ENCODE data around the gene GHITM.

GRCh38 chr10:84179059-84179710 is 39.9 kb downstream of the GHITM start:
- TF ChIP-seq KDM1A (IDR thresholded peaks at IDR 0.05; ENCODE audit: borderline replicate concordance, low read length) (no peak), CHD2 (IDR thresholded peaks at IDR 0.05; ENCODE audit: low read length) (no peak), KDM5A (IDR thresholded peaks at IDR 0.05; ENCODE audit: low read length) (no peak), MAX (IDR thresholded peaks at IDR 0.05) (no peak), SIN3A (conservative IDR thresholded peaks at IDR 0.05 in 1 of 2, IDR thresholded peaks at IDR 0.05 in 1 of 2; ENCODE audit: low read depth in 1 of 2, low read length in 2 of 2) (no peak), CTCF (IDR thresholded peaks at IDR 0.05; ENCODE audit: control extremely low read depth in 1 of 3, insufficient read depth in 1 of 3, low read depth in 1 of 3, low read length in 3 of 3) (no peak), ASH2L (IDR thresholded peaks at IDR 0.05; ENCODE audit: low read length) (no peak), JUN (IDR thresholded peaks at IDR 0.05; ENCODE audit: low read depth, low read length) (no peak), POLR2AphosphoS5 (IDR thresholded peaks at IDR 0.05; ENCODE audit: low read depth, low read length) (no peak), CBX8 (IDR thresholded peaks at IDR 0.05; ENCODE audit: borderline replicate concordance, low read depth, low read length) (no peak), TAF7 (optimal IDR thresholded peaks at IDR 0.05; ENCODE audit: borderline replicate concordance, low read depth, low read length) (no peak)

Data from H1 (cell line).